Upper lobe of right lung (tissue), 1 donor: Measurements from ENCODE around the gene USP25. TPM values are rescaled to one million over a fixed set of nuclear protein-coding genes. Genes with fewer than 3 reads are reported as not detected.
A peak's percentile ranks its signal among the peaks of the same experiment; 100 is the strongest.

Experiments
- ATAC-seq: fragments of 200-7000 bp; cut with Tn5 transposase; one replicate; pipeline ENCODE4 v1.9.1; 2020; ENCODE audit warnings: mild to moderate bottlenecking, moderate library complexity
- DNase-seq: peaks from one replicate; pipeline ENCODE4 v3.0.0-alpha.2; 2020
- H3K27ac ChIP-seq: fragments of 200-600 bp; one replicate; pipeline ENCODE4 v1.8.0; 2022
- H3K27me3 ChIP-seq: fragments of 200-600 bp; one replicate; pipeline ENCODE4 v1.8.0; 2022; ENCODE audit warnings: mild to moderate bottlenecking
- H3K36me3 ChIP-seq: fragments of 200-600 bp; one replicate; pipeline ENCODE4 v1.8.0; 2022
- H3K4me1 ChIP-seq: fragments of 200-600 bp; one replicate; pipeline ENCODE4 v1.8.0; 2022
- H3K4me3 ChIP-seq: fragments of 200-600 bp; one replicate; pipeline ENCODE4 v1.8.0; 2022; ENCODE audit warnings: mild to moderate bottlenecking
- H3K9me3 ChIP-seq: fragments of 200-600 bp; one replicate; pipeline ENCODE4 v1.8.0; 2022
- intact Hi-C: fragments of 100-400 bp; cut with DNase I; formaldehyde crosslinking; loops from one replicate; pipeline ENCODE4 v1.11.0; 2022
- total RNA-seq: library from RNA; stranded (reverse); fragmentation: NEBNext Ultra II Directional; extraction: Animal tissue kit (Norgen Biotek cat#: 25700); gene quantifications from one replicate; pipeline ENCODE4 v1.2.1, GENCODE V29; 2021
- TF ChIP-seq, protein P1 (sequence below): fragments of 200-600 bp; IDR thresholded peaks from one replicate; pipeline ENCODE4 v1.8.0; 2022; ENCODE audit warnings: antibody characterized with exemption
- donor health status: DM: no; HTN: yes; CAD: no; lungs with severe emphysema.

USP25 gene
- total RNA-seq, 1 donor from 2014 or later, result 65.0 TPM

DNA sequence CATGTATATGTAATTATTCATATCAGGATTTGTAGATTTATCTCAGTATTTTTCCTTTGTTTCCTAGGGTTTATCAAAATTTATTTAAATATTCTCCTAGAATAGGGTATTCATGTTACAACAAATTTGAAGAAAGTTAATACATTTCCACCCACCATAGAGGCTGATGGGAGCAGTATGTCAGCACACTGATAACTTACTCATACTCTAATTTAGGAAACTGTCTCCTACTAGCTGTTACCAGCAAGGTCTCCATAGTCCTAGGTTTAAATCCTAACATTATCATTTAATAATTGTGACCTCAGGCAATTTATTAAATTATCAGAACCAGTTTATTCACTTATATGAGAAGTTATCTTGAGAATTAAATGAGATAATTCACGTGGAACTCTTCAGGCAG is 127.0 kb downstream of the USP25 start:
- Histone ChIP-seq H3K9me3 (no peaks in the 10 kb centered on the region), H3K4me1 (peaks cover 4% of the 10 kb centered on the region), H3K27me3 (no peaks in the 10 kb centered on the region), H3K27ac (no peak overlapping the region), H3K4me3 (no peak overlapping the region), H3K36me3 (peaks cover 19% of the 10 kb centered on the region)
- ATAC-seq, result no peak
- TF ChIP-seq, protein P1, sequence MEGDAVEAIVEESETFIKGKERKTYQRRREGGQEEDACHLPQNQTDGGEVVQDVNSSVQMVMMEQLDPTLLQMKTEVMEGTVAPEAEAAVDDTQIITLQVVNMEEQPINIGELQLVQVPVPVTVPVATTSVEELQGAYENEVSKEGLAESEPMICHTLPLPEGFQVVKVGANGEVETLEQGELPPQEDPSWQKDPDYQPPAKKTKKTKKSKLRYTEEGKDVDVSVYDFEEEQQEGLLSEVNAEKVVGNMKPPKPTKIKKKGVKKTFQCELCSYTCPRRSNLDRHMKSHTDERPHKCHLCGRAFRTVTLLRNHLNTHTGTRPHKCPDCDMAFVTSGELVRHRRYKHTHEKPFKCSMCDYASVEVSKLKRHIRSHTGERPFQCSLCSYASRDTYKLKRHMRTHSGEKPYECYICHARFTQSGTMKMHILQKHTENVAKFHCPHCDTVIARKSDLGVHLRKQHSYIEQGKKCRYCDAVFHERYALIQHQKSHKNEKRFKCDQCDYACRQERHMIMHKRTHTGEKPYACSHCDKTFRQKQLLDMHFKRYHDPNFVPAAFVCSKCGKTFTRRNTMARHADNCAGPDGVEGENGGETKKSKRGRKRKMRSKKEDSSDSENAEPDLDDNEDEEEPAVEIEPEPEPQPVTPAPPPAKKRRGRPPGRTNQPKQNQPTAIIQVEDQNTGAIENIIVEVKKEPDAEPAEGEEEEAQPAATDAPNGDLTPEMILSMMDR, result no peak
- no peak for DNase-seq
- intact Hi-C loops, result no loop called here

DNA sequence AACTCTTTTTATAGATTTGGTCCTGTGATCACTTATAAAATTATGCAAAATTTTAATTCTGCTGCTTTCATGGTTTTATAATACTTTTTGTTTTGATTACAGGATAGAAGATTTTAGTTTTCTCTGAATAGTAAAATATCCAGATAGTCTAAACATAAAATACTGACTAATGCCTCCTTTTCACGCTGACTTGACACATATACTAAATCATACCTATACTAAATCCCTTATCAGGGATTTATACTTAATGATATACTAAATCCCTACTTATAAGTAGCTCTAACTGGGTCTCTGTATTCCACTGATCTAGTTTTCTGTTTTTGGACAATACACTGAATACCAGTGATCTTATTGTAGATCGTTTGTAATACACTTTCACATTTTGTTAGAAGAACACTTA is 128.0 kb downstream of the USP25 start:
- intact Hi-C loops, result no loop called here
- ATAC-seq (no peak), DNase-seq (no peak)
- no peaks in the 10 kb centered on the region for H3K27me3 ChIP-seq
- H3K36me3 ChIP-seq, result peaks cover 19% of the 10 kb centered on the region
- H3K9me3 ChIP-seq, result no peaks in the 10 kb centered on the region
- peak overlapping the region; percentile 15 for H3K27ac ChIP-seq
- TF ChIP-seq, protein P1, result no peak
- H3K4me3 ChIP-seq, result no peak overlapping the region
- H3K4me1 ChIP-seq, result peaks cover 4% of the 10 kb centered on the region

DNA sequence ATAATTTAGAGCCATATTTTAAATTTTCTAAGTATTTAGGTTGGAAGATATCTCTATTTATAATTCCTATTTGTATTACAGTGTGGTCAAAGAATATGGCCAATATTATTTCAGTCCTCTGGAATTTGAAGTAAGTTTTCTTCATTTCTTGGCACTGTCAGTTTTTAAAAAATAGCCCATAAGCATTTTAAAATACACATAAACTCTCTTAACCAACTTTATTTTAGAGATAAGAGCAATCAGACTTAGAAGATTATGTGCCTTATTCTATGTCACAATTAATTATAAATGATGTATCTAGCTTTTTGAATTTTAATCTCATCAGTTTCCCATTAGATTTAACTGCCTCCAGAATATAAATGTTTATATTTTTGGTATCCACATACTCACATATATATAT is 130.8 kb downstream of the USP25 start:
- no peaks in the 10 kb centered on the region for H3K27me3 ChIP-seq
- no peaks in the 10 kb centered on the region for H3K9me3 ChIP-seq
- TF ChIP-seq, protein P1, result no peak
- intact Hi-C loops, result no loop called here
- no peak for ATAC-seq
- H3K36me3 ChIP-seq, result peaks cover 14% of the 10 kb centered on the region
- no peak overlapping the region for H3K4me3 ChIP-seq
- H3K4me1 ChIP-seq, result peaks cover 4% of the 10 kb centered on the region
- no peak for DNase-seq
- no peak overlapping the region for H3K27ac ChIP-seq

DNA sequence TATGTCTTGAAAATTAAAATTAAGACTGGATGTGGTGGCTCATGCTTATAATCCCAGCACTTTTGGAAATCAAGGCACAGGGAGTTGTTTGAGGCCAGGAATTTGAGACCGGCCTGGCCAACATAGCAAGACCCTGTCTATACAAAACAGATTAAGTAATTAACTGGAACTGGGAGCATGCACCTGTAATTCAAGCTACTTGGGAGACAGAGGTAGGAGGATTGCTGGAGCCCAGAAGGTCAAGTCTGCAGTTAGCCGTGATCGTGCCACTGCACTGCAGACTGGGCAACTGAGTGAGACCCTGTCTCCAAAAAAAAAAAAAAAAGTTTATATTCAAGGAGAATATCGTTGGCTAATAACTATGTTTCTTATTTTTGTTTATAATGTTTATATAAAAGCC is 139.2 kb downstream of the USP25 start:
- TF ChIP-seq, protein P1, result no peak
- H3K4me1 ChIP-seq, result no peaks in the 10 kb centered on the region
- intact Hi-C loops, result no loop called here
- H3K27ac ChIP-seq, result no peak overlapping the region
- DNase-seq, result no peak
- ATAC-seq, result no peak
- H3K27me3 ChIP-seq, result no peaks in the 10 kb centered on the region
- no peak overlapping the region for H3K4me3 ChIP-seq
- H3K9me3 ChIP-seq, result no peaks in the 10 kb centered on the region
- peaks cover 78% of the 10 kb centered on the region for H3K36me3 ChIP-seq

DNA sequence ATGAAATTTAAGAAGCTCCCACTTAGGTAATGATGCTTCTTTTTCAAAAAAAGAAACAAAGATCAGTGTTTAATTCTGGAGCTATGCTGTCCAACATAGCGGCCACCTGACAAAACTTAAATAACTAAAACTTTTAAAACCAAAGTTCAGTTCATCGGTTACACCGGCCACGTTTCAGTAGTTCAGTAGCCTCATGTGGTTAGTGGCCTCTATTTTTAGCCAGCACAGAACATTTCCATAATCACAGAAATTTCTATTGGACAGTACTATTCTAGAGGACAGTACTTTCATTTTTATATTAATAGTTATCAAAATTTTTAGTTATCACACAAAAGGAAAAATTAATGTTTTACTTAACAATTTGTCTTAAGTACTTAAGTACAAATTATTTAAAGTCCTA is 141.0 kb downstream of the USP25 start:
- Histone ChIP-seq H3K4me1 (no peaks in the 10 kb centered on the region), H3K27me3 (no peaks in the 10 kb centered on the region), H3K9me3 (no peaks in the 10 kb centered on the region), H3K36me3 (peaks cover 83% of the 10 kb centered on the region), H3K4me3 (no peak overlapping the region), H3K27ac (no peak overlapping the region)
- no peak for ATAC-seq
- intact Hi-C loops, result no loop called here
- TF ChIP-seq, protein P1, result no peak
- DNase-seq, result no peak

DNA sequence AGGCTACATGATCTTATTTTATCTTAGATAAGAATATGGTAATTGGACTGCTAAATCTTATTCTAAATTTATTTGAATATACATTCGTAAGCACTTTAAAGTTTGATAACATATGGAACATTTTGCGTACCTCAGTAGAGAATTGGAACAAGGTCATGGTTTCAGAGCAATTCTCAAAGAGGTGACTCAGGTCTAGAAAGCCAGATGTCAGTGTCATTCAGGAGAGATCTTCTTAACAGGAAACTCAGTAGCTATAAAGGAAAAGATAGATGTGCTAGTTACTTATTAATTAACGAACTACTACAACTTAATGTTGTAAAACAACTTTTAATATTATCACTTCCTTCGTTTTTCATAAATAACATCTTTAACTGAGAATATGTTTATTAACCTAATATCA is 142.5 kb downstream of the USP25 start:
- H3K36me3 ChIP-seq, result peaks cover 85% of the 10 kb centered on the region
- no peak overlapping the region for H3K4me3 ChIP-seq
- intact Hi-C loops, result no loop called here
- H3K9me3 ChIP-seq, result no peaks in the 10 kb centered on the region
- no peak for DNase-seq
- ATAC-seq, result no peak
- no peaks in the 10 kb centered on the region for H3K27me3 ChIP-seq
- no peaks in the 10 kb centered on the region for H3K4me1 ChIP-seq
- no peak overlapping the region for H3K27ac ChIP-seq
- TF ChIP-seq, protein P1, result no peak
